SU-DHL-6 (cell line): ENCODE measurements around the gene TNFAIP8L1.

Experiments
- H2AFZ ChIP-seq: fragments of 200-600 bp; sonication (generic); 2 replicates; pipeline ENCODE4 v1.6.1; 2014; ENCODE audit warnings: low read depth, mild to moderate bottlenecking, moderate library complexity, mixed read lengths, antibody characterized with exemption, low read length; ENCODE audit not compliant: severe bottlenecking
- H3F3A ChIP-seq: fragments of 200-600 bp; shearing (Covaris generic); 2 replicates; pipeline ENCODE4 v1.6.0; 2016; ENCODE audit warnings: antibody characterized with exemption, mild to moderate bottlenecking; ENCODE audit not compliant: insufficient read depth
- H3K27ac ChIP-seq: fragments of 200-600 bp; sonication (generic); 2 replicates; pipeline ENCODE4 v1.5.1; 2016; ENCODE audit warnings: low read depth, mild to moderate bottlenecking, low read length, moderate library complexity, mixed read lengths
- H3K27me3 ChIP-seq: fragments of 200-600 bp; sonication (generic), shearing (Covaris generic); 2 replicates; pipeline ENCODE4 v1.6.0; 2014; ENCODE audit warnings: mild to moderate bottlenecking, low read length
- H3K36me3 ChIP-seq: fragments of 200-600 bp; sonication (generic); 2 replicates; pipeline ENCODE4 v1.6.1; 2014; ENCODE audit warnings: mild to moderate bottlenecking, low read length, mixed read lengths
- H3K4me2 ChIP-seq: fragments of 300-600, 200-600 bp; shearing (Covaris generic), sonication (generic); 2 replicates; pipeline ENCODE4 v1.6.0; 2014; ENCODE audit warnings: low read length, low read depth, mild to moderate bottlenecking; ENCODE audit not compliant: poor library complexity, severe bottlenecking
- H3K4me3 ChIP-seq: fragments of 200-600 bp; sonication (generic); 2 replicates; pipeline ENCODE4 v1.5.1; 2014; ENCODE audit warnings: antibody characterized with exemption, low read length, mild to moderate bottlenecking, mixed read lengths; ENCODE audit not compliant: insufficient read depth, poor library complexity, severe bottlenecking
- H3K79me2 ChIP-seq: fragments of 200-600 bp; sonication (generic); 2 replicates; pipeline ENCODE4 v1.6.1; 2014; ENCODE audit warnings: mild to moderate bottlenecking, low read length, moderate library complexity; ENCODE audit not compliant: insufficient read depth
- H3K9ac ChIP-seq: fragments of 200-600 bp; sonication (generic); 2 replicates; pipeline ENCODE4 v1.7.0; 2014; ENCODE audit warnings: mild to moderate bottlenecking, low read length
- H3K9me2 ChIP-seq: fragments of 200-600 bp; sonication (generic); replicated peaks from 2 replicates; pipeline ENCODE4 v1.6.1; 2014; ENCODE audit warnings: low read length; ENCODE audit not compliant: insufficient read depth
- H3K9me3 ChIP-seq: fragments of 200-600 bp; sonication (generic); 2 replicates; pipeline ENCODE4 v1.6.1; 2014; ENCODE audit warnings: low read length, mixed read lengths; ENCODE audit not compliant: insufficient read depth
- H4K20me1 ChIP-seq: fragments of 200-600 bp; sonication (generic); 2 replicates; pipeline ENCODE4 v1.6.1; 2014; ENCODE audit warnings: low read depth, mild to moderate bottlenecking, antibody characterized with exemption, low read length, moderate library complexity, mixed read lengths
- EZH2phosphoT487 ChIP-seq: fragments of 200-600 bp; sonication (generic), shearing (Covaris generic); conservative IDR thresholded peaks from 2 replicates; pipeline ENCODE4 v1.6.1; 2018; ENCODE audit warnings: mild to moderate bottlenecking, antibody characterized with exemption, low read length, moderate library complexity, mixed read lengths
- TF ChIP-seq, protein P1 (sequence below): fragments of 200-600 bp; sonication (generic); IDR thresholded peaks from one replicate; pipeline ENCODE4 v1.5.1; 2017; ENCODE audit warnings: antibody characterized with exemption, mild to moderate bottlenecking, low read length, moderate library complexity; ENCODE audit not compliant: insufficient read depth, poor library complexity, severe bottlenecking

The TNFAIP8L1 gene

DNA sequence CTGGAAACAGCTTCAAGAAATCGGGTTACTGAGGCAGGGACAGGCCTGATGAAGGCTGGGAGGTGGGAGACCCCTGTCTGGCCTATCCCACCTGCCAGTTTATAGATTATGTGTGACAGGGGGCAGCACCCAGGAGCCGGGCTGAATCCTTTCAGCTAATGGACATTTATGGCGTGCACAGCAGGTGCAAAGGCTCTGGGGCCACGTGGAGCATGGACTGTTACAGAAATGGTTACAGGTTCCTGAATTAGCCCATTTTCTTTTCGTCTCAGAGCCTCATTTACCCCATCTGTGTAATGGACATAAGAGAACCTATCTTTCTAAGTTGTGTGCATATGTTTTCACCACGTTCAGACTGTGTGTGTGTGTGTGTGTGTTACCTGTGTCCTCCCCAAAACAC, 34.4 kb upstream of the TNFAIP8L1 start:
- H3F3A ChIP-seq, result no peaks in the 10 kb centered on the region
- no peaks in the 10 kb centered on the region for H3K27me3 ChIP-seq
- no peaks in the 10 kb centered on the region for H4K20me1 ChIP-seq
- H3K9me3 ChIP-seq, result no peaks in the 10 kb centered on the region
- H3K9me2 ChIP-seq, result no peaks in the 10 kb centered on the region
- H3K79me2 ChIP-seq, result no peaks in the 10 kb centered on the region
- TF ChIP-seq, protein P1, sequence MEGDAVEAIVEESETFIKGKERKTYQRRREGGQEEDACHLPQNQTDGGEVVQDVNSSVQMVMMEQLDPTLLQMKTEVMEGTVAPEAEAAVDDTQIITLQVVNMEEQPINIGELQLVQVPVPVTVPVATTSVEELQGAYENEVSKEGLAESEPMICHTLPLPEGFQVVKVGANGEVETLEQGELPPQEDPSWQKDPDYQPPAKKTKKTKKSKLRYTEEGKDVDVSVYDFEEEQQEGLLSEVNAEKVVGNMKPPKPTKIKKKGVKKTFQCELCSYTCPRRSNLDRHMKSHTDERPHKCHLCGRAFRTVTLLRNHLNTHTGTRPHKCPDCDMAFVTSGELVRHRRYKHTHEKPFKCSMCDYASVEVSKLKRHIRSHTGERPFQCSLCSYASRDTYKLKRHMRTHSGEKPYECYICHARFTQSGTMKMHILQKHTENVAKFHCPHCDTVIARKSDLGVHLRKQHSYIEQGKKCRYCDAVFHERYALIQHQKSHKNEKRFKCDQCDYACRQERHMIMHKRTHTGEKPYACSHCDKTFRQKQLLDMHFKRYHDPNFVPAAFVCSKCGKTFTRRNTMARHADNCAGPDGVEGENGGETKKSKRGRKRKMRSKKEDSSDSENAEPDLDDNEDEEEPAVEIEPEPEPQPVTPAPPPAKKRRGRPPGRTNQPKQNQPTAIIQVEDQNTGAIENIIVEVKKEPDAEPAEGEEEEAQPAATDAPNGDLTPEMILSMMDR, result no peak
- no peak for TF ChIP-seq EZH2phosphoT487
- no peak overlapping the region for H2AFZ ChIP-seq
- H3K9ac ChIP-seq, result no peak overlapping the region
- no peak overlapping the region for H3K4me3 ChIP-seq
- no peak overlapping the region for H3K4me2 ChIP-seq
- H3K27ac ChIP-seq, result no peak overlapping the region
- no peaks in the 10 kb centered on the region for H3K36me3 ChIP-seq

DNA sequence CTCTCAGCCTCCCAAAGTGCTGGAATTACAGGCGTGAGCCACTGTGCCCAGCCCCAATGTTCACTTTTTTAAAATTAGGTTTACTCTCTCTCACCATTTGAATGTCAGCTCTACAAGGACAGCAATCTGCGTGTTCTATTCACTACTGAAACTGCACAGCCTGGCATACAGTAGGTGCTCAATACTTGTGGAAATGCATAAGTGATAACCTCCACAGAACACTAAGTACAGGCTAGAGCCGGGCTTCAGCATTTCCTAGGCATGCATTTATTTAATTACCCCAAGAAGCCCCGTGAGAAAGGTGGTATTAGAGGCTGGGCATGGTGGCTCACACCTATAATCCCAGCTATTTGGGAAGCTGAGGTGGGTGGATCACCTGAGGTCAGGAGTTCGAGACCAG, 33.1 kb upstream of the TNFAIP8L1 start:
- Histone ChIP-seq H3K4me3 (no peak overlapping the region), H2AFZ (no peak overlapping the region), H3K9ac (no peak overlapping the region), H3K36me3 (no peaks in the 10 kb centered on the region), H3K4me2 (no peak overlapping the region), H3F3A (no peaks in the 10 kb centered on the region), H3K9me2 (no peaks in the 10 kb centered on the region), H3K27ac (no peak overlapping the region), H4K20me1 (no peaks in the 10 kb centered on the region), H3K79me2 (no peaks in the 10 kb centered on the region), H3K27me3 (no peaks in the 10 kb centered on the region), H3K9me3 (no peaks in the 10 kb centered on the region)
- TF ChIP-seq, protein P1, result no peak
- TF ChIP-seq EZH2phosphoT487, result no peak

DNA sequence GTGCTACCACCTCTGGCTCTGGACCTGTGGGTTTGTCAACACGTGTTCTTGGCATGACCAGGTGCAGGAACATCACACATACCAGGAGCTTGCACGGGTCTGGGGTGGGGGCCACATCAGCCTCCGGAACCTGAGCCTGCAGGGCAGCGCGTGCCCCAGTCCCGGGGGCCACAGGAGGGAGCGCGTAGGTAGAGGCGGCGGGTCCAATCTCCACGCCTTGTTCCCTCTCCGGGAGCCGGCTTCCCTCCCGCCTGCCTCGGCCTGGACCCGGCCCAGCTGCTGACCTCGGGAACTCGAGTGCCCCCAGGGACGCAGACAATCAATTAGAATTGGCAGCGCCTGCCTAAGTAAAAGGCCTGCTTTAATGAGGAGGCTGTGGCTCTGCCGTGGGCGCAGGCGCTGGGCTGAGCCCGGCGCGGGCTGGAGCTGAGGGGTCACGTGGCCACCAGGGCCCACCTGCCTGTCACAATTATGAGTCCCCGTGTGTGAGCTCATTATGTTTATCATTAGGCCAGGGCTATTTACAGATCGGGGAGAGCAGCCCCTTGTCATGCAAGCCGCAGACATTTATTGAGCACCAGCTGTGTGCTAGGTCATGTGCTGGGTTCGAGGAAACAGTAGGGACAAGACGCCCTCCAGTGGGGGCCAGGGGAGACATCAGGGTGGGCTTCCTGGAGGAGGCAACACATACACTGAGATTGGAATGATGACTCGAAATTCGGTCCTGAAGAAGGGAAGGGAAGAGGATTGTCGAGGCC, 32.2 kb upstream of the TNFAIP8L1 start:
- no peak overlapping the region for H3K4me2 ChIP-seq
- H3K4me3 ChIP-seq, result no peak overlapping the region
- no peaks in the 10 kb centered on the region for H3K36me3 ChIP-seq
- no peaks in the 10 kb centered on the region for H3F3A ChIP-seq
- TF ChIP-seq, protein P1, result no peak
- no peak for TF ChIP-seq EZH2phosphoT487
- H2AFZ ChIP-seq, result no peak overlapping the region
- H3K27me3 ChIP-seq, result no peaks in the 10 kb centered on the region
- H3K9me2 ChIP-seq, result no peaks in the 10 kb centered on the region
- no peaks in the 10 kb centered on the region for H3K9me3 ChIP-seq
- no peaks in the 10 kb centered on the region for H3K79me2 ChIP-seq
- no peak overlapping the region for H3K9ac ChIP-seq
- no peak overlapping the region for H3K27ac ChIP-seq
- no peaks in the 10 kb centered on the region for H4K20me1 ChIP-seq
